ENCODE measurements around the gene SPATA31C1.
"Not testable (repeated sequence)": the region's sequence is repeated elsewhere in the genome, so short reads cannot be mapped to it uniquely, and the experiment has no call there.

GRCh38 chr9:87924851-87925250, 7.1 kb downstream of the SPATA31C1 start:
- TF ChIP-seq POLR2AphosphoS5, CTCF, EP300 (IDR thresholded peaks at IDR 0.05): not testable (repeated sequence)
